VCaP (cell line): ENCODE measurements around the gene SFXN3.

Experiments
- H3K27ac ChIP-seq: fragments of 450-650 bp; 2 replicates; pipeline ENCODE4 v1.5.1; 2017
- CTCF ChIP-seq: fragments of 450-650 bp; conservative IDR thresholded peaks from 2 replicates; pipeline ENCODE4 v1.5.1; 2017; ENCODE audit warnings: mild to moderate bottlenecking, moderate library complexity

Gene SFXN3

DNA sequence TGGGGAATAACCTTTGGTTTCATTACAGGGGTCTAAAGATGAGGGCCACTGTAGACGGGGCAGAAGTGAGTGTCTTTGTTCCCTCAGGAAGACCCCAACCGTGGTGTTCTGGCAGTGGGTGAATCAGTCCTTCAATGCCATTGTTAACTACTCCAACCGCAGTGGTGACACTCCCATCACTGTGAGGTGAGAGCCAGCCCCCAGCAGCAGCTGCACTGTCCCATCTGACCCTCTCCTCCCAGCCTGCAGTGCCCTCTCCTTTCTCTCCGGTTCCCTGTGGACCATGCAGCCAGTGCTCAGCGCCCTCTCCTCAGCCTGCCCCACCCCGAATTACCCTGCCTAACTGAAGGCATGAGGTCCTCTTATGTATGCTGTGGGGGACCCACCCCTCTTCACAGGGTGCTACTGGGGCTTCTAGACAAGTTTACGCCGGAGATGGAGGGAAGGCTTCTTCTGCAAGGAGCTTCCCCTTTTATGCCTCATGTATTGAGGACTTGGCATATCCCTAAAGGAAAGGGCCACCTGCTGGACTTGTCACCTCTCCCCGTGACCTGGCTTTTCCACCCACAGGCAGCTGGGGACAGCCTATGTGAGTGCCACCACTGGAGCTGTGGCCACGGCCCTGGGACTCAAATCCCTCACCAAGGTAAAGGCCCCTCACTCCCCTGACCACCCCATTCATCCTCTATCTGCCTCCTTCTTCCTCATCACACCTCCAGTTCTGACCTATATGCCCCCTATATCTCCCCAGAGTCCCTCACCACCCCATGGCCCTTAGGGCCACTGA lies 5.1 kb downstream of the SFXN3 start:
- TF ChIP-seq CTCF: no peak
- H3K27ac ChIP-seq: no peak overlapping the region

DNA sequence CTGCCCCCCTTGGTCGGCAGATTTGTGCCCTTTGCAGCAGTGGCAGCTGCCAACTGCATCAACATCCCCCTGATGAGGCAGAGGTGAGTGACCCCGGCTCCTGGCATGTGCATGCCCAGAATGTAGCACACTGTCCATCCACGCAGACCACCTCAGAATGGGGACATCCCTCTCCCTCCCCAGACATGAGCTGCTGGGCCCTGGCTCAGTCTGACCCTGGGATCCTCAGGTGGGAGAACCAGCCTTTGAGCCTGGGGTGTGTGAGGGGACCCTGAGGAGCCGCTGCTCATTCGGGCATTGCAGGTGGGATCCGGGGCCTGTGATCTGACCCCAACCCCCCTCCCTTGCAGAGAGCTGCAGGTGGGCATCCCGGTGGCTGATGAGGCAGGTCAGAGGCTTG lies 5.7 kb downstream of the SFXN3 start:
- no peak for TF ChIP-seq CTCF
- no peak overlapping the region for H3K27ac ChIP-seq

GRCh38 chr10:101038484-101038883 lies 7.5 kb downstream of the SFXN3 start:
- no peak for TF ChIP-seq CTCF
- no peak overlapping the region for H3K27ac ChIP-seq

- TF ChIP-seq CTCF: no peak
- H3K27ac ChIP-seq: no peak overlapping the region
These were observed 9.0 kb downstream of the SFXN3 start for GRCh38 chr10:101040061-101040460.

- H3K27ac ChIP-seq: no peak overlapping the region
- no peak for TF ChIP-seq CTCF
These were observed 9.8 kb downstream of the SFXN3 start for GRCh38 chr10:101040851-101041250.

GRCh38 chr10:101041252-101041761 lies 10.3 kb downstream of the SFXN3 start:
- peak; percentile 88 for TF ChIP-seq CTCF
- peak overlapping the region; percentile 95 for H3K27ac ChIP-seq

GRCh38 chr10:101042118-101042517 lies 11.1 kb downstream of the SFXN3 start:
- TF ChIP-seq CTCF: no peak
- H3K27ac ChIP-seq: peak overlapping the region; percentile 95
